ES-I3 (cell line): ENCODE results near the gene POLE.

Source experiments
- H3K36me3 ChIP-seq: 2 replicates; pipeline ENCODE4 v1.6.1; 2013; ENCODE audit warnings: mild to moderate bottlenecking, low read length, control low read depth, moderate library complexity; ENCODE audit not compliant: insufficient read depth
- H3K4me1 ChIP-seq: 2 replicates; pipeline ENCODE4 v1.6.1; 2013; ENCODE audit warnings: mild to moderate bottlenecking, control low read depth, low read length; ENCODE audit not compliant: insufficient read depth
- H3K9ac ChIP-seq: 2 replicates; pipeline ENCODE4 v1.6.1; 2013; ENCODE audit warnings: low read depth, mild to moderate bottlenecking, low read length, moderate library complexity
- H3K9me3 ChIP-seq: 2 replicates; pipeline ENCODE4 v1.6.1; 2013; ENCODE audit warnings: mild to moderate bottlenecking, low read length, moderate library complexity; ENCODE audit not compliant: control insufficient read depth, insufficient read depth

The POLE gene

DNA sequence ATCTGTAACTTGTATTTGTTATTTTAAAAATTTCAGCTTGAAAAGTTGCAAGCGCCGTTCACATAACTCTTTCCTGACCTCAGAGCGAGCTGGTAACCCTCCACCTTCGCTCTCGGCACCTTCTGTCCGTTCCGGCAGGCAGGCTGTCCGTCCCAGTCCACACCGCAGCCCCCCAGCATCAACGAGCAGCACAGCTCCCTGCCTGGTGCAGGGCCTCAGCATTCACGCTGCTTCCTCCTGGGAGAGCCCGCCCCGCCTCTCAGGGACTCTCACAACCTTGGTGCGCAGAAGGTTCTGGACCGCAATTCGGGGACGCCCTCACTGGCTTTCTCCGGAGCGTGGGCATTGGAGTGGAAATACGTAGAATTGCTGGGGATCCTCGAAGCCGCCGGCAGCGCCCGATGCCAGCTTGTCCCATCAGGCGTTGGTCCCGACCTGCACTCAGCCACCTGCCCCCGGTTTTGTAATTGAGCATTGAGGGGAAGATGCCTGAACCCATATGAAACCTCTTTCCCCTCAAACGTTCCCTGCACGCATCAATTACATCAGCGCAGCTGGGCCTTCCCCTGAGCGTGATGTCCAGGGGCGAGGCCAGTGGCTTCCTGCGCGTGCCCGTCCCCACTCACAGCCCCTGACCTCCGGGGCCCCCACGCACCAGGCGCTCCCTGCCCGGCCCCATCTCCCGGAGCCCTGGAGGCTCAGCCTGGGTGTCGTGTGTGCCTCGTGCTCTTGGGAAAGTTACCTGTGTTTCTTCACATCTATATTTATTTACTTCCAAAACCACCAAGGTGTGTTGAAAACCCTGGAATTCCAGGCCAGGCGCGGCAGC lies 95.8 kb downstream of the POLE start:
- Histone ChIP-seq H3K9ac (no peak overlapping the region), H3K4me1 (peaks cover 4% of the 10 kb centered on the region; the same call in 1 of the 2 replicates), H3K36me3 (no peaks in the 10 kb centered on the region), H3K9me3 (no peaks in the 10 kb centered on the region)

DNA sequence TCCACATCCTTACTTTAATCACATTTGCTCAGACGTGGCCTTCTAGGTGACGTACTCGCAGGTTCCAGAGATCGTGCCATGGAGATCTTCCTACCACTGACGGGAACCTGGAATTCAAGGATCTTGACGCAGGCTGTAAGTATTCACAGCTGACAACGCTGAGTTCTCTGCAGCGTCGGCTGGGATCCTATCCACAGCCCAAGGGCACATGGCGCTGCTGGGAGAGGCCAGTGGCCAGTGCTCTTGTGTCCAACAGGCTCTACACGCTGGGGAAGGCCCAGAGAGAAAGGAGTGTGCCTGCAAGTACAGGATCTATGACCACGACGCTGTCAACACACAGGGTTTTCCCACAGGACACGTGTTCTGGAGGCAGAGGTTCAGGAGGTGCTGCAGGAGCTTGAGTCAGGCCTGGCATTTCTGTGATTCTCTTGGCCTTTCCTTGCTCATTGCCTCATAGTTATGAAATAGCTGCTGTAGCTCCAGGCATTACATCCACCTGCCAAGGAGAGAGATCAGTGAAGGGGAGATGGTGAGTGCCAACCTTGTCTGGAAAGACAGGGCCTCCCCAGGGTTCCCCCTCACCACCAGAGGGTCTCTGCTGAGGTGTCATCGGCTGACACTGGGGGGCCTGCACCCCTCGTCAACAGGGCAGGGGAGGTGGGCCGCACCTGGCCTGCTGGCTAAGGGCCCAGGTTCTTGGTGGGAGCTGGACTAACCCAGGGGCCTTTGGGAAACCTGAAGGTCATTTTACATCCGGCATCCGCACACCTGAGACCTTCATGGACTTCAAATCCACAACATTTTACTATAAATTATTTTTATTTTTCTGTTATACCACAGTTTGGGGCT lies 98.1 kb downstream of the POLE start:
- H3K36me3 ChIP-seq = no peaks in the 10 kb centered on the region
- no peaks in the 10 kb centered on the region for H3K9me3 ChIP-seq
- no peaks in the 10 kb centered on the region for H3K4me1 ChIP-seq
- no peak overlapping the region for H3K9ac ChIP-seq

DNA sequence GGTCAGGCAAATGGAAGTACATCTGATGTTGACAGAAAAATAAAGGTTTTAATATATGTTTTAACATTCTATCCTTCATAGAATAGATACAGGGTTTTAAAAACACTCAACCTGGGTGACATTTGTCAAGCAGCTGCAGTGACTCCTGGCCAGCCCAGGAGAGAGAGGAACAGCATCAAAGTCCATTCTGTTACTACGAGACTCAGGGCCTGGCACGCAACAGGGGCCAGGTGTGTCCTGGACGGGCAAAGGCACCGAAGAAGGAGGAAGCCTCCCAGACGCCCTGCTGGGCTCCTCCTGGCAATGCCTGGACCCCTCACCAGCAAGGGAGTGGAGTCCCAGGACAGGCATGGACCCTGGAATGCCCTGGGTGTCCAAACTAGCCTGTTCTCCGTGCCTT lies 98.8 kb downstream of the POLE start:
- Histone ChIP-seq H3K9ac (no peak overlapping the region), H3K36me3 (no peaks in the 10 kb centered on the region), H3K9me3 (no peaks in the 10 kb centered on the region)

DNA sequence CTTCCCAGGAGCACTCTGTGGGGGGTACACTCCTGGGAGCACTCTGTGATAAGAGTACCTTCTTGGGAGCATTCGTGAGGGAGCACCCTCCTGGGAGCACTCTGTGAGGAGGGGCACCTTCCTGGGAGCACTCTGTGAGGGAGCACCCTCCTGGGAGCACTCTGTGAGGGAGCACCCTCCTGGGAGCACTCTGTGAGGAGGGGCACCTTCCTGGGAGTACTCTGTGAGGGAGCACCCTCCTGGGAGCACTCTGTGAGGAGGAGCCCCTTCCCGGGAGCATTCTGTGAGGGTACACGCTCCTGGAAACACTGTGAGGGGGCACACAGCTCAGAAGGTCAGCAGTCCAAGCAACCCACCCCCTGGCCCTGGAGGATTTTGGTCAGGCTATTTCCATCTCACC lies 99.4 kb downstream of the POLE start:
- H3K36me3 ChIP-seq = no peaks in the 10 kb centered on the region
- no peaks in the 10 kb centered on the region for H3K4me1 ChIP-seq
- no peaks in the 10 kb centered on the region for H3K9me3 ChIP-seq
- no peak overlapping the region for H3K9ac ChIP-seq

More for the DNA sequence above, 98.8 kb downstream of the POLE start:
- no peaks in the 10 kb centered on the region for H3K4me1 ChIP-seq

DNA sequence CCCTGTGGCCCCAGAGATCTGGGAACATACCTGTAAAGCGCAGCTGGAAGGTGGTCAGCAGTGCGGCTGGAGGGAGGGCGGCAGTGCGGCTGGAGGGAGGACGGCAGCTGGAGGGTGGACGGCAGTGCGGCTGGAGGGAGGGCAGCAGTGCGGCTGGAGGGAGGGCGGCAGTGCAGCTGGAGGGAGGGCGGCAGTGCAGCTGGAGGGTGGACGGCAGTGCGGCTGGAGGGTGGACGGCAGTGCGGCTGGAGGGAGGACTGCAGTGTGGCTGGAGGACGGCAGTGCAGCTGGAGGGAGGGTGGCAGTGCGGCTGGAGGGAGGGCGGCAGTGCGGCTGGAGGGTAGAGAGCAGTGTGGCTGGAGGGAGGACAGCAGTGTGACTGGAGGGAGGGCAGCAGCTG lies 100.2 kb downstream of the POLE start:
- no peaks in the 10 kb centered on the region for H3K9me3 ChIP-seq
- H3K36me3 ChIP-seq = no peaks in the 10 kb centered on the region
- no peak overlapping the region for H3K9ac ChIP-seq
- no peaks in the 10 kb centered on the region for H3K4me1 ChIP-seq

DNA sequence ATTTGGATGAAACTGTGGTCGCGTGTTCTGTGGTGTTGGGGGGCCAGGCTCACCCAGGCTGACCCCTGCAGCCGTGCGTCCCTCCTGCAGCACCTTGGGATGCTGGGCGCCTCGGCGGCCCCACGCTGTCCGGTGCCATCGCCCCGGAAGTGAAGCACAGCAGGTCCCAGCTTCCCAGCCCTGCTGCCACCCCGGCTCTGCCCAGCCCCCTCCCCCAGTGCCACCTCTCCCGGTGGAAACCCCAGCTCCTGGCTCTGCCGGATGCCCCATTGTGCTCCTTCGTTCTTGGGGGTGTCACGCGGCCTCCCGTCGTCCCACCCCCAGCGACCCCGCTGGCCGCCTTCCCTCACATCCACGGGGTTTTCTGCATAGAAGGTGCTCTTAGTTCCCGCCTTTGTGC lies 102.0 kb downstream of the POLE start:
- Histone ChIP-seq H3K9me3 (no peaks in the 10 kb centered on the region), H3K4me1 (no peaks in the 10 kb centered on the region), H3K36me3 (no peaks in the 10 kb centered on the region; the same call in 1 of the 2 replicates), H3K9ac (no peak overlapping the region)

GRCh38 chr12:132584429-132584828 lies 102.7 kb downstream of the POLE start:
- H3K4me1 ChIP-seq = no peaks in the 10 kb centered on the region

GRCh38 chr12:132583736-132584135 lies 103.4 kb downstream of the POLE start:
- peak overlapping the region; percentile 58; the same call in 1 of the 2 replicates for H3K9ac ChIP-seq
- H3K9me3 ChIP-seq = no peaks in the 10 kb centered on the region
- no peaks in the 10 kb centered on the region; the same call in 1 of the 2 replicates for H3K36me3 ChIP-seq
- no peaks in the 10 kb centered on the region for H3K4me1 ChIP-seq

More at GRCh38 chr12:132584429-132584828, 102.7 kb downstream of the POLE start:
- Histone ChIP-seq H3K36me3 (no peaks in the 10 kb centered on the region; the same call in 1 of the 2 replicates), H3K9me3 (no peaks in the 10 kb centered on the region), H3K9ac (no peak overlapping the region)

DNA sequence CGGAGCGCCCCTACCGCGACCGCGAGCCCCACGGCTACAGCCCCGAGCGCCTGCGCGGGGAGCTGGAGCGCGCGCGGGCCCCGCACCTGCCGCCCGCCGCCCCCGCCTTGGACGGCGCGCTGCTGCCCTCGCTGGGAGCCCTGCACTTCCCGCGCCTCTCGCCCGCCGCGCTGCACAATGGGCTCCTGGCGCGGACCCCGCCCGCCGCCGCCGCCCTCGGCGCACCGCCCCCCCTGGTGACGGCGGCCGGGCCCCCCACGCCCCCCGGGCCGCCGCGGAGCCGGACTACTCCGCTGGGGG lies 103.8 kb downstream of the POLE start:
- no peaks in the 10 kb centered on the region; the same call in 1 of the 2 replicates for H3K36me3 ChIP-seq
- no peaks in the 10 kb centered on the region for H3K4me1 ChIP-seq
- H3K9ac ChIP-seq = peak overlapping the region; percentile 58; the same call in 1 of the 2 replicates
- no peaks in the 10 kb centered on the region for H3K9me3 ChIP-seq

GRCh38 chr12:132582582-132583410 lies 104.3 kb downstream of the POLE start:
- Histone ChIP-seq H3K9ac (peak overlapping the region; percentile 58; the same call in 1 of the 2 replicates), H3K9me3 (no peaks in the 10 kb centered on the region), H3K4me1 (no peaks in the 10 kb centered on the region), H3K36me3 (peaks cover 3% of the 10 kb centered on the region; the same call in 1 of the 2 replicates)

GRCh38 chr12:132582058-132582420 lies 105.1 kb downstream of the POLE start:
- Histone ChIP-seq H3K4me1 (no peaks in the 10 kb centered on the region), H3K9ac (peak overlapping the region; percentile 58; the same call in 1 of the 2 replicates), H3K9me3 (no peaks in the 10 kb centered on the region), H3K36me3 (peaks cover 4% of the 10 kb centered on the region; the same call in 1 of the 2 replicates)

DNA sequence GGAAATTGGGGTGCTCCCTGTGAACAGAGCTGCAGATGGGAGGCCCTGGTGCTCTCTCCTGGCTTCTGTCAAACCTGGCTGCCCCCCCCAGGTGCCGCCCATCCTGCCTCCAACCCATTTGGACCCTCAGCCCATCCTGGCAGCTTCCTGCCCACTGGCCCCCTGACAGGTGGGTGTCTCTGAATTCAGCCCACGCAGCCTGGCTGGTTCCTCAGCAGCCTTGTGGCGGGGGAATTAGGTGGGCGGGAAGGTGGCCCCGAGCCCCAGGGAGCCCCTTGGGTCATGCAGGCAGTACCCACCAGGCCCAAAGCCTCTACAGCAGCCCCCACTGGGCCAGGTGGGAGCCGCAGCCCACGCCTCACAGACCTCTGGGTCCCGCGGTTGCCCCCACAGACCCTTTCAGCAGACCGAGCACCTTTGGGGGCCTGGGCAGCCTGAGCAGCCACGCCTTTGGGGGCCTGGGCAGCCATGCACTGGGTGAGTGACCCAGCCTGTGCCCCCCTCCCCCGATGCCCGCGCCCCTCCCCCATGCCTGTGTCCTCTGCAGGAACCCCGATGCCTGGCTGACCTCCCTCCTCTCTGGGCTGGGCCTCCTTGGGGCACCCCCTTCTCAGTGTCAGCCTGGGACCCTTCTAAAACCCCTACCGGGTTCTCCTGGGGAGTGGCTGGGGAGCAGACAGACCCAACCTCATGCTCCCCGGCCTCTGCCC lies 105.6 kb downstream of the POLE start:
- H3K9me3 ChIP-seq = no peaks in the 10 kb centered on the region
- H3K4me1 ChIP-seq = no peaks in the 10 kb centered on the region
- H3K9ac ChIP-seq = peak overlapping the region; percentile 6; the same call in 1 of the 2 replicates
- peaks cover 4% of the 10 kb centered on the region; the same call in 1 of the 2 replicates for H3K36me3 ChIP-seq

- Histone ChIP-seq H3K9me3 (no peaks in the 10 kb centered on the region), H3K36me3 (peaks cover 4% of the 10 kb centered on the region), H3K4me1 (no peaks in the 10 kb centered on the region), H3K9ac (no peak overlapping the region)
Observed at GRCh38 chr12:132580701-132581292, 106.3 kb downstream of the POLE start.
